SK-N-SH (cell line): Measurements from ENCODE around the gene UCKL1. TPM values are rescaled to one million over a fixed set of nuclear protein-coding genes. Genes with fewer than 3 reads are reported as not detected.
"Not testable (repeated sequence)": the region's sequence is repeated elsewhere in the genome, so short reads cannot be mapped to it uniquely, and the experiment has no call there.

Experiments used
- CTCF ChIA-PET: fragments of 300-600, 350-600 bp; formaldehyde crosslinking; extraction: SDS; loops from one replicate; lab custom pipeline; 2021; lab: Yijun Ruan, JAX
- POLR2A ChIA-PET: fragments of 350-600 bp; sonication (Branson Sonifier 250); formaldehyde crosslinking; extraction: SDS; loops from one replicate; lab custom pipeline; 2020; ENCODE audit warnings: antibody characterized with exemption, inconsistent platforms; lab: Yijun Ruan, JAX
- DNase-seq: peaks from one replicate; pipeline ENCODE4 v3.0.0; 2012
- H2AFZ ChIP-seq: fragments of 200-600 bp; sonication (generic); 2 replicates; pipeline ENCODE4 v1.8.1; 2016; ENCODE audit warnings: antibody characterized with exemption, mild to moderate bottlenecking, low read depth
- H3F3A ChIP-seq: fragments of 200-600 bp; sonication (generic); replicated peaks from 2 replicates; pipeline ENCODE3; 2016; ENCODE audit warnings: antibody characterized with exemption, mild to moderate bottlenecking; ENCODE audit not compliant: insufficient read depth
- H3K27ac ChIP-seq, 2 experiments: fragments of 200-500 bp in 1 of 2; fragments of 200-600 bp in 1 of 2; sonication (Bioruptor generic) in 1 of 2; sonication (generic), shearing (Covaris generic) in 1 of 2; 2 replicates each; pipeline versions ENCODE4 v1.5.1 to v1.6.1; 2014 to 2016; ENCODE audit warnings: low read depth in 2 of 2, inconsistent platforms in 1 of 2, low read length in 1 of 2, mild to moderate bottlenecking in 1 of 2, mixed read lengths in 1 of 2
- H3K27me3 ChIP-seq: fragments of 200-600 bp; sonication (generic), shearing (Covaris generic); 2 replicates; pipeline ENCODE4 v1.6.1; 2016; ENCODE audit warnings: mixed run types; ENCODE audit not compliant: insufficient read depth
- H3K36me3 ChIP-seq, 2 experiments: fragments of 200-500 bp in 1 of 2; fragments of 200-600 bp in 1 of 2; sonication (Bioruptor generic) in 1 of 2; sonication (generic) in 1 of 2; replicated peaks in 1 of 2; 2 replicates each; pipeline versions ENCODE3 to v1.5.1; 2014 to 2016; ENCODE audit warnings: low read length in 1 of 2, mild to moderate bottlenecking in 1 of 2; ENCODE audit not compliant: insufficient read depth in 2 of 2, control insufficient read depth in 1 of 2
- H3K4me1 ChIP-seq, 2 experiments: fragments of 200-500 bp in 1 of 2; fragments of 200-600 bp in 1 of 2; sonication (Bioruptor generic) in 1 of 2; sonication (generic), shearing (Covaris generic) in 1 of 2; 2 replicates each; pipeline versions ENCODE4 v1.5.1 to v1.6.1; 2014 to 2016; ENCODE audit warnings: low read depth in 1 of 2, low read length in 1 of 2, mixed run types in 1 of 2; ENCODE audit not compliant: insufficient read depth in 2 of 2, control insufficient read depth in 1 of 2
- H3K4me2 ChIP-seq: fragments of 200-600 bp; sonication (generic), shearing (Covaris generic); 2 replicates; pipeline ENCODE4 v1.6.1; 2017; ENCODE audit warnings: mixed run types
- H3K4me3 ChIP-seq, 2 experiments: fragments of 200-500 bp in 1 of 2; fragments of 200-600 bp in 1 of 2; sonication (Bioruptor generic) in 1 of 2; sonication (generic), shearing (Covaris generic) in 1 of 2; 2 replicates each; pipeline versions ENCODE4 v1.5.1 to v1.8.1; 2014 to 2016; ENCODE audit warnings: low read depth in 2 of 2, inconsistent platforms in 1 of 2, low read length in 1 of 2, mild to moderate bottlenecking in 1 of 2, mixed read lengths in 1 of 2, moderate library complexity in 1 of 2
- H3K79me2 ChIP-seq: fragments of 200-600 bp; sonication (generic); 2 replicates; pipeline ENCODE4 v1.8.1; 2017; ENCODE audit warnings: mild to moderate bottlenecking; ENCODE audit not compliant: insufficient read depth
- H3K9ac ChIP-seq: fragments of 200-600 bp; sonication (generic); 2 replicates; pipeline ENCODE4 v1.6.1; 2017; ENCODE audit warnings: mixed run types
- H3K9me2 ChIP-seq: fragments of 200-600 bp; sonication (generic); 2 replicates; pipeline ENCODE4 v1.6.1; 2017; ENCODE audit warnings: mixed run types
- H3K9me3 ChIP-seq: fragments of 200-600 bp; sonication (generic); 2 replicates; pipeline ENCODE4 v1.6.1; 2017; ENCODE audit warnings: mixed run types, mild to moderate bottlenecking, moderate library complexity
- H4K20me1 ChIP-seq: fragments of 200-600 bp; sonication (generic); 2 replicates; pipeline ENCODE4 v1.6.1; 2017; ENCODE audit warnings: mild to moderate bottlenecking, mixed run types; ENCODE audit not compliant: insufficient read depth
- CHD2 ChIP-seq: fragments of 150-350 bp; IDR thresholded peaks from 2 replicates; pipeline ENCODE4 v1.6.1; 2018; ENCODE audit warnings: low read length; ENCODE audit not compliant: partially characterized antibody
- ELF1 ChIP-seq: IDR thresholded peaks from 2 replicates; pipeline ENCODE4 v1.4.0; 2012
- FOXJ3 ChIP-seq: sonication (generic); formaldehyde crosslinking; IDR thresholded peaks from 2 replicates; pipeline ENCODE4 v1.5.1; 2020; ENCODE audit warnings: mild to moderate bottlenecking, missing genetic modification reagents
- GABPA ChIP-seq: IDR thresholded peaks from 2 replicates; pipeline ENCODE4 v1.4.0; 2012; ENCODE audit warnings: low read depth, mild to moderate bottlenecking
- IRF3 ChIP-seq: fragments of 150-350 bp; IDR thresholded peaks from 2 replicates; pipeline ENCODE4 v1.6.1; 2016; ENCODE audit warnings: mild to moderate bottlenecking, low read depth, low read length
- MAX ChIP-seq: IDR thresholded peaks from 2 replicates; pipeline ENCODE4 v1.4.0; 2012; ENCODE audit warnings: low read depth
- WGBS: methylation state at CpG from one replicate; pipeline ENCODE4 v1.1.6; 2017; ENCODE audit warnings: low lambda C conversion rate; 5-methylcytosine and 5-hydroxymethylcytosine counted together
- polyA plus RNA-seq, 3 experiments: library from polyadenylated mRNA; depleted of rRNA; stranded (reverse); fragments of >200 nt; gene quantifications; 2 replicates each; pipeline ENCODE4 v1.2.3, GENCODE V29; 2012

UCKL1 gene
- polyA plus RNA-seq, 1 of the 3 experiments (the other 2 are of a cell fraction): 71.6 TPM

DNA sequence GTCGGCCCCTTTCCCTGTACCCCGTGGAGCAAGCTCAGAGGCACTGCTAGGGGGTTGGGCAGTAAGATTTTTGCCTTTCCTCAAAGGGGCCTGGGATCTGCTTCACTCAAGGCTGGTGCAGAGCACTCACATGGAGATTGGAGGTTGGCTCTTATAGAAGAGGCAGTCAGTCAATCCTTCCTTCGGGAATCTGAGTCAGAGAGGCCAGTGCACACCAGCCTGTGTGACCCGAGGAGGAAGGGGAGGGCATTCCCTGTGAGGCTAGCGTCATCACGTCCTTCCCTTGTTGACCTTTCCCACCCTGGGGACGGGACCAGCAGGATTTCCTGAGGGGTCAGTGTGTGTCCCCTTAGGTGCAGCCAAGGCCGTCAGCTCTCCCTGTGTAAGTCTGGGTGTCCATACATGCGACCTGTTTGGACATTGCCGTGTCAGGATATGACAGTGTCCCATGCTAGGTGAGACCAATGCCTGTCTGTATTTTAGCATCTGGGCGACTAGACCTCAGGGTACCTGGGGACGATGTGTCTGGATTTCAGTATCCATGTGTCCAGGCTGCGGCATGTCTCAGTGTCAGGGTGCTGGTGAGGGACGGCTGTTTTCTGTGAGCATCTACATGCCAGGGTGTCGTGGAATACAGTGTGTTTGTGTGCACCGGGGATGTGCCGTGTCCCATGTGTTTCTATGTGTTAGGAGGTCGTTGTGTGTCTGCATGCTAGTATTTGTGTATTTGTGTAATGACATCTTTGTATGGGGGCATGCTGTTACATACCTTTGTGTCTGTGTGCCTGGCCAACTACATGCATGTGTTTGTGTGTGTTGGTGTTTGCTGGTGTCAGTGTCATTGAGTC is 16.3 kb upstream of the UCKL1 start:
- H3K27ac ChIP-seq: no peak overlapping the region
- CTCF ChIA-PET: interaction anchor here (1.0 to 4.5 kb wide), 12 partner anchors 9 to 434 kb away, joined by 3 to 44 read pairs (median 4); partner anchors contain the start of gene PTK6
- H3F3A ChIP-seq: no peaks in the 10 kb centered on the region
- POLR2A ChIA-PET: interaction anchor here (0.7 kb wide), 1 partner anchor 437 kb away, joined by 3 read pairs; no protein-coding TSS in a partner anchor
- H3K4me2 ChIP-seq: no peak overlapping the region
- peaks cover 0 to 8% of the 10 kb centered on the region in 2 experiments for H3K36me3 ChIP-seq
- WGBS: 88% methylated on average over 17 of the region's 18 CpGs
- no peaks in the 10 kb centered on the region for H3K9me3 ChIP-seq
- H3K27me3 ChIP-seq: no peaks in the 10 kb centered on the region
- peaks cover 15% of the 10 kb centered on the region for H3K79me2 ChIP-seq
- no peaks in the 10 kb centered on the region for H4K20me1 ChIP-seq
- DNase-seq: peak; percentile 2
- no peak overlapping the region for H3K4me3 ChIP-seq
- H3K4me1 ChIP-seq: peaks cover 7 to 18% of the 10 kb centered on the region in 2 experiments; a peak in 2 of 4 replicates
- no peak overlapping the region for H2AFZ ChIP-seq
- no peaks in the 10 kb centered on the region for H3K9me2 ChIP-seq
- TF ChIP-seq MAX (no peak), IRF3 (no peak)
- H3K9ac ChIP-seq: no peak overlapping the region

GRCh38 chr20:63971960-63972311 is 15.7 kb upstream of the UCKL1 start:
- ChIA-PET POLR2A (interaction anchor here (0.7 kb wide), 3 partner anchors 16 to 437 kb away, joined by 3 read pairs; partner anchors contain the start of gene UCKL1), CTCF (interaction anchor here (1.0 to 4.5 kb wide), 4 partner anchors 66 to 197 kb away, joined by 3 to 44 read pairs (median 18); no protein-coding TSS in a partner anchor)
- not testable (repeated sequence) for H3K27ac ChIP-seq

GRCh38 chr20:63970714-63971431 is 14.7 kb upstream of the UCKL1 start:
- H4K20me1 ChIP-seq: no peaks in the 10 kb centered on the region
- no peaks in the 10 kb centered on the region for H3K27me3 ChIP-seq
- H3K36me3 ChIP-seq: peaks cover 0 to 23% of the 10 kb centered on the region in 2 experiments
- H3F3A ChIP-seq: no peaks in the 10 kb centered on the region
- no peaks in the 10 kb centered on the region for H3K9me3 ChIP-seq
- DNase-seq: no peak
- peaks cover 15% of the 10 kb centered on the region for H3K79me2 ChIP-seq
- ChIA-PET CTCF (interaction anchor here (0.7 to 1.0 kb wide), 3 partner anchors 9 to 106 kb away, joined by 3 read pairs; partner anchors contain the start of gene PRPF6), POLR2A (interaction anchor here (0.7 kb wide), 2 partner anchors 15 to 418 kb away, joined by 3 read pairs; partner anchors contain the start of gene UCKL1)
- peak overlapping the region in 1 of 2 experiments; percentile 75; a peak in 2 of 4 replicates for H3K4me3 ChIP-seq
- H3K4me1 ChIP-seq: peaks cover 7 to 18% of the 10 kb centered on the region in 2 experiments; a peak in 2 of 4 replicates
- no peak overlapping the region for H3K9ac ChIP-seq
- no peak overlapping the region for H2AFZ ChIP-seq
- no peaks in the 10 kb centered on the region for H3K9me2 ChIP-seq
- H3K27ac ChIP-seq: no peak overlapping the region
- TF ChIP-seq CHD2: no peak
- TF ChIP-seq GABPA: no peak
- TF ChIP-seq FOXJ3 (CRISPR knock-in tag): no peak
- no peak for TF ChIP-seq ELF1
- TF ChIP-seq, all 33 proteins: peak for 0
- peak overlapping the region; percentile 99 for H3K4me2 ChIP-seq
- 91% methylated on average over 5 of the region's 5 CpGs for WGBS

More at GRCh38 chr20:63971960-63972311, 15.7 kb upstream of the UCKL1 start:
- H3K4me3 ChIP-seq, H3K27me3 ChIP-seq, H3K9ac ChIP-seq, H2AFZ ChIP-seq, H4K20me1 ChIP-seq, H3K4me2 ChIP-seq, DNase-seq, H3F3A ChIP-seq, H3K9me3 ChIP-seq, H3K9me2 ChIP-seq: not testable (repeated sequence)
- WGBS: 94% methylated on average over 10 of the region's 10 CpGs
- Histone ChIP-seq H3K79me2 (peaks cover 15% of the 10 kb centered on the region), H3K36me3 (peaks cover 0 to 14% of the 10 kb centered on the region in 2 experiments), H3K4me1 (peaks cover 7 to 18% of the 10 kb centered on the region in 2 experiments; a peak in 2 of 4 replicates)
